Activated CD4-positive, alpha-beta T cell treated with anti-CD3 and anti-CD28 coated beads, Interleukin-2, amount 10 ng/mL, durations not matched to agents 24 days and 14 days (primary cell): Measurements from ENCODE around the gene GSTM1. TPM values are rescaled to one million over a fixed set of nuclear protein-coding genes. Genes with fewer than 3 reads are reported as not detected.
"Not testable (repeated sequence)": the region's sequence is repeated elsewhere in the genome, so short reads cannot be mapped to it uniquely, and the experiment has no call there.

Source experiments
- DNase-seq: peaks from one replicate; pipeline ENCODE4 v3.0.0; 2022
- H3K27ac Mint-ChIP-seq: one replicate; pipeline ENCODE4 v1.8.0; 2022; ENCODE audit warnings: mild to moderate bottlenecking, mixed read lengths
- H3K27me3 Mint-ChIP-seq: one replicate; pipeline ENCODE4 v1.8.0; 2022; ENCODE audit warnings: mixed read lengths
- H3K36me3 Mint-ChIP-seq: one replicate; pipeline ENCODE4 v1.8.0; 2022; ENCODE audit warnings: low read depth, mild to moderate bottlenecking, mixed read lengths
- H3K4me1 Mint-ChIP-seq: one replicate; pipeline ENCODE4 v1.8.0; 2021; ENCODE audit warnings: mixed read lengths
- H3K4me3 Mint-ChIP-seq: one replicate; pipeline ENCODE4 v1.8.0; 2022; ENCODE audit warnings: mild to moderate bottlenecking, moderate library complexity, mixed read lengths
- H3K9me3 Mint-ChIP-seq: one replicate; pipeline ENCODE4 v1.8.0; 2021; ENCODE audit warnings: mixed read lengths
- intact Hi-C: fragments of 100-400 bp; cut with micrococcal nuclease; formaldehyde crosslinking; loops from one replicate; pipeline ENCODE4 v1.15.1; 2023
- total RNA-seq: library from RNA; stranded (reverse); gene quantifications from 2 replicates; pipeline ENCODE4 v1.2.3, GENCODE V29; 2022

GSTM1 gene
- total RNA-seq, 1 donor from 2014 or later = 92.2 TPM

- Mint-ChIP-seq H3K27ac (no peak overlapping the region), H3K4me3 (peak overlapping the region; percentile 73), H3K4me1 (peaks cover 24% of the 10 kb centered on the region), H3K36me3 (peaks cover 5% of the 10 kb centered on the region), H3K9me3 (no peaks in the 10 kb centered on the region), H3K27me3 (no peaks in the 10 kb centered on the region)
- no peak for DNase-seq
- intact Hi-C loops = loop anchor here (5.0 kb wide), 1 partner anchor 46 kb away; no protein-coding TSS in a partner anchor
Measured at GRCh38 chr1:109668123-109668775, 19.4 kb upstream of the GSTM1 start.

GRCh38 chr1:109669246-109669948 is 18.2 kb upstream of the GSTM1 start:
- H3K4me1 Mint-ChIP-seq = peaks cover 24% of the 10 kb centered on the region
- peak overlapping the region; percentile 73 for H3K27ac Mint-ChIP-seq
- H3K36me3 Mint-ChIP-seq = peaks cover 5% of the 10 kb centered on the region
- no peaks in the 10 kb centered on the region for H3K27me3 Mint-ChIP-seq
- H3K4me3 Mint-ChIP-seq = peak overlapping the region; percentile 69
- peak; percentile 75 for DNase-seq
- no peaks in the 10 kb centered on the region for H3K9me3 Mint-ChIP-seq
- intact Hi-C loops = loop anchor here (5.0 kb wide), 1 partner anchor 47 kb away; no protein-coding TSS in a partner anchor

- H3K27me3 Mint-ChIP-seq, H3K36me3 Mint-ChIP-seq, H3K9me3 Mint-ChIP-seq, DNase-seq: not testable (repeated sequence)
- H3K4me1 Mint-ChIP-seq = peaks cover 24% of the 10 kb centered on the region
- H3K4me3 Mint-ChIP-seq = peak overlapping the region; percentile 69
- peak overlapping the region; percentile 73 for H3K27ac Mint-ChIP-seq
- intact Hi-C loops = loop anchor here (5.0 kb wide), 1 partner anchor 48 kb away; no protein-coding TSS in a partner anchor
Measured at GRCh38 chr1:109669949-109670302, 17.7 kb upstream of the GSTM1 start.

GRCh38 chr1:109671067-109671466 is 16.6 kb upstream of the GSTM1 start:
- H3K27me3 Mint-ChIP-seq = no peaks in the 10 kb centered on the region
- H3K27ac Mint-ChIP-seq = no peak overlapping the region
- peaks cover 5% of the 10 kb centered on the region for H3K36me3 Mint-ChIP-seq
- H3K4me3 Mint-ChIP-seq = peak overlapping the region; percentile 24
- H3K9me3 Mint-ChIP-seq = no peaks in the 10 kb centered on the region
- H3K4me1 Mint-ChIP-seq = peaks cover 24% of the 10 kb centered on the region
- DNase-seq = peak; percentile 67
- intact Hi-C loops = no loop called here

GRCh38 chr1:109673861-109674260 is 13.8 kb upstream of the GSTM1 start:
- H3K27me3 Mint-ChIP-seq, H3K4me3 Mint-ChIP-seq, DNase-seq, H3K9me3 Mint-ChIP-seq, H3K27ac Mint-ChIP-seq, H3K36me3 Mint-ChIP-seq, intact Hi-C loops: not testable (repeated sequence)
- H3K4me1 Mint-ChIP-seq = peaks cover 16% of the 10 kb centered on the region

- intact Hi-C loops, H3K27ac Mint-ChIP-seq, H3K27me3 Mint-ChIP-seq, H3K36me3 Mint-ChIP-seq, H3K4me3 Mint-ChIP-seq, DNase-seq, H3K4me1 Mint-ChIP-seq, H3K9me3 Mint-ChIP-seq: not testable (repeated sequence)
Measured at GRCh38 chr1:109676683-109677381, 10.8 kb upstream of the GSTM1 start.

GRCh38 chr1:109677459-109677858 is 10.2 kb upstream of the GSTM1 start:
- Mint-ChIP-seq H3K27ac (no peak overlapping the region), H3K27me3 (no peaks in the 10 kb centered on the region), H3K9me3 (no peaks in the 10 kb centered on the region), H3K4me1 (no peaks in the 10 kb centered on the region), H3K4me3 (no peak overlapping the region), H3K36me3 (peaks cover 2% of the 10 kb centered on the region)
- intact Hi-C loops = no loop called here
- DNase-seq = no peak

GRCh38 chr1:109678637-109679036 is 9.0 kb upstream of the GSTM1 start:
- H3K9me3 Mint-ChIP-seq, H3K27ac Mint-ChIP-seq, H3K4me3 Mint-ChIP-seq, H3K4me1 Mint-ChIP-seq, H3K27me3 Mint-ChIP-seq, DNase-seq, H3K36me3 Mint-ChIP-seq, intact Hi-C loops: not testable (repeated sequence)

GRCh38 chr1:109684777-109685176 is 2.8 kb upstream of the GSTM1 start:
- not testable (repeated sequence) for H3K4me3 Mint-ChIP-seq, H3K27me3 Mint-ChIP-seq, H3K9me3 Mint-ChIP-seq, H3K27ac Mint-ChIP-seq, DNase-seq, H3K36me3 Mint-ChIP-seq
- H3K4me1 Mint-ChIP-seq = peaks cover 20% of the 10 kb centered on the region
- intact Hi-C loops = loop anchor here (5.0 kb wide), 1 partner anchor 62 kb away; no protein-coding TSS in a partner anchor

GRCh38 chr1:109685399-109685798 is 2.2 kb upstream of the GSTM1 start:
- H3K27me3 Mint-ChIP-seq, DNase-seq, H3K27ac Mint-ChIP-seq, H3K4me3 Mint-ChIP-seq, H3K9me3 Mint-ChIP-seq: not testable (repeated sequence)
- Mint-ChIP-seq H3K36me3 (peaks cover 11% of the 10 kb centered on the region), H3K4me1 (peaks cover 20% of the 10 kb centered on the region)
- intact Hi-C loops = loop anchor here (5.0 kb wide), 1 partner anchor 63 kb away; no protein-coding TSS in a partner anchor

- not testable (repeated sequence) for H3K27ac Mint-ChIP-seq, H3K9me3 Mint-ChIP-seq, DNase-seq, H3K4me3 Mint-ChIP-seq, H3K27me3 Mint-ChIP-seq
- H3K36me3 Mint-ChIP-seq = peaks cover 15% of the 10 kb centered on the region
- H3K4me1 Mint-ChIP-seq = peaks cover 22% of the 10 kb centered on the region
- intact Hi-C loops = loop anchor here (2.0 to 5.0 kb wide), 4 partner anchors 19 to 64 kb away; partner anchors contain the start of gene GSTM3
Measured at GRCh38 chr1:109685890-109686289, 1.7 kb upstream of the GSTM1 start.

GRCh38 chr1:109687109-109687508 is 508 bp upstream of the GSTM1 start:
- intact Hi-C loops = loop anchor here (2.0 to 5.0 kb wide), 4 partner anchors 20 to 65 kb away; partner anchors contain the start of gene GSTM3

GRCh38 chr1:109689844-109690405 is 2.3 kb downstream of the GSTM1 start:
- DNase-seq = no peak
- H3K4me3 Mint-ChIP-seq = peak overlapping the region; percentile 87
- H3K4me1 Mint-ChIP-seq = peaks cover 22% of the 10 kb centered on the region
- no peaks in the 10 kb centered on the region for H3K9me3 Mint-ChIP-seq
- H3K27ac Mint-ChIP-seq = peak overlapping the region; percentile 32
- intact Hi-C loops = loop anchor here (2.0 to 5.0 kb wide), 2 partner anchors 68 to 141 kb away; partner anchors contain the start of gene GNAI3
- peaks cover 22% of the 10 kb centered on the region for H3K36me3 Mint-ChIP-seq
- no peaks in the 10 kb centered on the region for H3K27me3 Mint-ChIP-seq

More at GRCh38 chr1:109687109-109687508, 508 bp upstream of the GSTM1 start:
- H3K27me3 Mint-ChIP-seq, DNase-seq, H3K9me3 Mint-ChIP-seq: not testable (repeated sequence)
- Mint-ChIP-seq H3K27ac (peak overlapping the region; percentile 94), H3K4me3 (peak overlapping the region; percentile 87), H3K36me3 (peaks cover 18% of the 10 kb centered on the region), H3K4me1 (peaks cover 22% of the 10 kb centered on the region)
